GM23338 (cell line): ENCODE data around the gene EEA1. TPM values are rescaled to one million over a fixed set of nuclear protein-coding genes. Genes with fewer than 3 reads are reported as not detected.
A peak's percentile ranks its signal among the peaks of the same experiment; 100 is the strongest.

ENCODE experiments used
- ATAC-seq: fragments of 200-7000 bp; cut with Tn5 transposase; 3 replicates; pipeline ENCODE4 v1.9.1; 2020
- DNase-seq: peaks from one replicate; pipeline ENCODE4 v3.0.0-alpha.2; 2015; ENCODE audit warnings: low spot score
- H2AFZ ChIP-seq: fragments of 200-600 bp; sonication (generic); 2 replicates; pipeline ENCODE4 v1.8.0; 2016; ENCODE audit warnings: antibody characterized with exemption, mild to moderate bottlenecking, moderate library complexity
- H3F3A ChIP-seq: fragments of 200-600 bp; sonication (generic); replicated peaks from 2 replicates; pipeline ENCODE4 v1.8.0; 2017; ENCODE audit warnings: antibody characterized with exemption, mixed run types, low read depth
- H3K27ac ChIP-seq: fragments of 200-600 bp; sonication (generic); 2 replicates; pipeline ENCODE4 v1.6.1; 2016; ENCODE audit warnings: low read depth
- H3K27me3 ChIP-seq: fragments of 200-600 bp; sonication (generic); 2 replicates; pipeline ENCODE4 v1.8.0; 2016; ENCODE audit warnings: mild to moderate bottlenecking, mixed run types, moderate library complexity; ENCODE audit not compliant: insufficient read depth
- H3K36me3 ChIP-seq: fragments of 200-600 bp; sonication (generic); 2 replicates; pipeline ENCODE4 v1.8.0; 2016; ENCODE audit warnings: mild to moderate bottlenecking; ENCODE audit not compliant: insufficient read depth
- H3K4me1 ChIP-seq: fragments of 200-600 bp; sonication (generic); 2 replicates; pipeline ENCODE4 v1.8.0; 2016; ENCODE audit warnings: mild to moderate bottlenecking, moderate library complexity; ENCODE audit not compliant: insufficient read depth
- H3K4me2 ChIP-seq: fragments of 200-600 bp; sonication (generic); 2 replicates; pipeline ENCODE4 v1.7.1; 2017; ENCODE audit warnings: mixed run types
- H3K4me3 ChIP-seq: fragments of 200-600 bp; sonication (generic); 2 replicates; pipeline ENCODE4 v1.6.1; 2016; ENCODE audit warnings: mixed run types
- H3K79me2 ChIP-seq: fragments of 200-600 bp; sonication (generic); replicated peaks from 2 replicates; pipeline ENCODE4 v1.8.0; 2017; ENCODE audit warnings: mild to moderate bottlenecking; ENCODE audit not compliant: insufficient read depth
- H3K9me2 ChIP-seq: fragments of 200-600 bp; sonication (generic); 2 replicates; pipeline ENCODE4 v1.8.0; 2017; ENCODE audit not compliant: insufficient read depth
- H4K20me1 ChIP-seq: fragments of 200-600 bp; sonication (generic); replicated peaks from 2 replicates; pipeline ENCODE4 v1.8.0; 2017; ENCODE audit warnings: mild to moderate bottlenecking; ENCODE audit not compliant: insufficient read depth
- H3K27ac Mint-ChIP-seq: 2 replicates; pipeline ENCODE4 v1.8.0; 2020; ENCODE audit warnings: inconsistent platforms, mild to moderate bottlenecking, moderate library complexity, mixed read lengths
- H3K27me3 Mint-ChIP-seq: 3 replicates; pipeline ENCODE4 v1.8.0; 2022; ENCODE audit warnings: low read depth, mild to moderate bottlenecking, moderate library complexity, mixed read lengths, inconsistent platforms; ENCODE audit not compliant: insufficient read depth, poor library complexity
- H3K36me3 Mint-ChIP-seq: 3 replicates; pipeline ENCODE4 v1.8.0; 2021; ENCODE audit warnings: low read depth, mild to moderate bottlenecking, inconsistent platforms, moderate library complexity, mixed read lengths
- H3K4me1 Mint-ChIP-seq: 3 replicates; pipeline ENCODE4 v1.8.0; 2020; ENCODE audit warnings: mild to moderate bottlenecking, inconsistent platforms, mixed read lengths
- H3K4me3 Mint-ChIP-seq: 3 replicates; pipeline ENCODE4 v1.8.0; 2021; ENCODE audit warnings: moderate library complexity, mild to moderate bottlenecking, inconsistent platforms, mixed read lengths
- H3K9me3 Mint-ChIP-seq: 3 replicates; pipeline ENCODE4 v1.8.0; 2020; ENCODE audit warnings: moderate library complexity, mild to moderate bottlenecking, inconsistent platforms, mixed read lengths
- CREB1 ChIP-seq: fragments of 250-450 bp; sonication (Bioruptor Pico); IDR thresholded peaks from 2 replicates; pipeline ENCODE4 v1.5.0; 2020; ENCODE audit warnings: low read depth, mild to moderate bottlenecking, moderate library complexity
- CTCF ChIP-seq, 2 experiments: fragments of 200-600 bp in 1 of 2; sonication (generic) in 1 of 2; conservative IDR thresholded peaks; 2 replicates each; pipeline versions ENCODE4 v1.5.1 to v1.6.1; 2016 to 2017; ENCODE audit warnings: antibody characterized with exemption in 2 of 2, low read depth in 2 of 2, mild to moderate bottlenecking in 2 of 2, moderate library complexity in 1 of 2
- ETS1 ChIP-seq: IDR thresholded peaks from 2 replicates; pipeline ENCODE4 v1.6.1; 2016; ENCODE audit warnings: antibody characterized with exemption
- EZH2 ChIP-seq: fragments of 200-600 bp; sonication (generic); IDR thresholded peaks from one replicate; pipeline ENCODE4 v1.8.0; 2017; ENCODE audit warnings: antibody characterized with exemption, mild to moderate bottlenecking, low read depth; ENCODE audit not compliant: unreplicated experiment
- EZH2phosphoT487 ChIP-seq: fragments of 200-600 bp; sonication (generic); IDR thresholded peaks from one replicate; pipeline ENCODE4 v1.8.1; 2018; ENCODE audit warnings: antibody characterized with exemption; ENCODE audit not compliant: unreplicated experiment
- NANOG ChIP-seq: IDR thresholded peaks from 2 replicates; pipeline ENCODE4 v1.6.1; 2016; ENCODE audit warnings: antibody characterized with exemption, borderline replicate concordance
- POLR2AphosphoS5 ChIP-seq: IDR thresholded peaks from 2 replicates; pipeline ENCODE4 v1.6.1; 2016; ENCODE audit warnings: antibody characterized with exemption, low read depth
- REST ChIP-seq: IDR thresholded peaks from one replicate; pipeline ENCODE4 v1.6.1; 2018; ENCODE audit warnings: antibody characterized with exemption; ENCODE audit not compliant: unreplicated experiment
- ZNF331 ChIP-seq: fragments of 250-450 bp; sonication (Bioruptor Pico); IDR thresholded peaks from 2 replicates; pipeline ENCODE4 v1.5.0; 2020; ENCODE audit warnings: low read depth, mild to moderate bottlenecking, moderate library complexity
- polyA plus RNA-seq: library from polyadenylated mRNA; unstranded; fragments of >200 nt; fragmentation: Nextera tagmentation; extraction: Ambion mirVana; gene quantifications from 2 replicates; pipeline ENCODE4 v1.2.1, GENCODE V29; 2016
- total RNA-seq: library from RNA; depleted of rRNA; stranded (reverse); fragments of >200 nt; shearing (Covaris generic); gene quantifications from 2 replicates; pipeline ENCODE4 v1.2.3, GENCODE V29; 2014

The EEA1 gene
- total and polyA plus RNA-seq, 2 experiments from 2014 or later: 10.0 to 41.1 TPM

GRCh38 chr12:92927436-92928281 is 1.4 kb downstream of the EEA1 start:
- Mint-ChIP-seq H3K27ac (no peak overlapping the region), H3K4me3 (peak overlapping the region; percentile 83), H3K4me1 (peaks cover 35% of the 10 kb centered on the region), H3K36me3 (peaks cover 4% of the 10 kb centered on the region; the same call in 2 of the 3 replicates), H3K9me3 (no peaks in the 10 kb centered on the region), H3K27me3 (peaks cover 5% of the 10 kb centered on the region)
- DNase-seq (peak; percentile 70), ATAC-seq (no peak)
- no peaks in the 10 kb centered on the region for H4K20me1 ChIP-seq
- H3K4me1 ChIP-seq: peaks cover 29% of the 10 kb centered on the region
- no peaks in the 10 kb centered on the region for H3K36me3 ChIP-seq
- H3K4me3 ChIP-seq: peak overlapping the region; percentile 66
- peak overlapping the region; percentile 82 for H3K4me2 ChIP-seq
- H3K79me2 ChIP-seq: peaks cover 48% of the 10 kb centered on the region
- no peak overlapping the region for H2AFZ ChIP-seq
- TF ChIP-seq CTCF (conservative IDR thresholded peaks at IDR 0.05; ENCODE audit: low read depth in 2 of 2) (no peak), EZH2phosphoT487 (no peak), NANOG (no peak), CREB1 (CRISPR knock-in tag) (no peak), POLR2AphosphoS5 (no peak), EZH2 (no peak), ETS1 (no peak), REST (no peak), ZNF331 (CRISPR knock-in tag) (no peak)
- no peak overlapping the region for H3K27ac ChIP-seq
- no peaks in the 10 kb centered on the region for H3K9me2 ChIP-seq
- peaks cover 4% of the 10 kb centered on the region; the same call in 1 of the 2 replicates for H3F3A ChIP-seq
- H3K27me3 ChIP-seq: peaks cover 6% of the 10 kb centered on the region; the same call in 1 of the 2 replicates
